HG03108 (cell line): Measurements from ENCODE around the gene HK1.
"Not testable (repeated sequence)": the region's sequence is repeated elsewhere in the genome, so short reads cannot be mapped to it uniquely, and the experiment has no call there.

Experiments used
- ATAC-seq: cut with Tn5 transposase; IDR thresholded peaks from one replicate; pipeline ENCODE4 v1.9.1; 2021; ENCODE audit warnings: moderate library complexity; ENCODE audit not compliant: unreplicated experiment

The HK1 gene

DNA sequence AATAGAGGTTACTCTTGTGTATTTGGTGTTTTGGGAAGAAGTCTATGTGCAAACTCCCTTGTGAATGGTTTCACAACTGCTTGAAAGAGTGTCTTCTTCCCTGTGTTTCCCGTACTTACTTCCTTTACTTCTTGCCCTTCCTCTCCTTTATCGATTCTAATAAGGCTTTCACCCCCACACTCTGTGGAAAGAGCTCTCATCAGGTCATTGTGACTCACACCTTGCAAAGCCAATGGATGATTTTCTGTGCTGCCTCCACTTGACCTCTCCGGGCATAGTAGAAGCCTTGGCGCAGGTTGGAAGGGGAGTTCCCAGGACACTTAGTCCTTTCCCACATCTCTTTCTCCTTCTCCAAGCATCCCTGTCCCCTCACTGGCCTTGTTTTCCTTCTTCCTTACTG, 166.7 kb downstream of the HK1 start:
- no peak for ATAC-seq

DNA sequence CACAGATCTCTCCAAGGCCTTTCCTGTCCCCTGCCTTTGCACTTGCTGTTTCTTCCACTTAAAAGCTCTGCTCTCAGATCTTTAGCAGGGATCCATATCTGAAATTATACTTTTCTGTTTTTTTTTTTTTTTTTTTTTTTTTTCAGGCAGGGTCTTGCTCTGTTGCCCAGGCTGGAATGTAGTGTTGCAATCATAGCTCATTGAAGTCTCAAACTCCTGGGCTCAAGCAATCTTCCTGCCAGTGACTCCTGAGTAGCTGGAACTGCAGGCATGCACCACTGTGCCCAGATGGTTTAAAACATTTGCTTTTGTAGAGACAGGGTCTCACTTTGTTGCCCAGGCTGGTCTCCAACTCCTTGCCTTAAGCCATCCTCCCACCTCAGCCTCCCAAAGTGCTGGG, 167.9 kb downstream of the HK1 start:
- no peak for ATAC-seq

DNA sequence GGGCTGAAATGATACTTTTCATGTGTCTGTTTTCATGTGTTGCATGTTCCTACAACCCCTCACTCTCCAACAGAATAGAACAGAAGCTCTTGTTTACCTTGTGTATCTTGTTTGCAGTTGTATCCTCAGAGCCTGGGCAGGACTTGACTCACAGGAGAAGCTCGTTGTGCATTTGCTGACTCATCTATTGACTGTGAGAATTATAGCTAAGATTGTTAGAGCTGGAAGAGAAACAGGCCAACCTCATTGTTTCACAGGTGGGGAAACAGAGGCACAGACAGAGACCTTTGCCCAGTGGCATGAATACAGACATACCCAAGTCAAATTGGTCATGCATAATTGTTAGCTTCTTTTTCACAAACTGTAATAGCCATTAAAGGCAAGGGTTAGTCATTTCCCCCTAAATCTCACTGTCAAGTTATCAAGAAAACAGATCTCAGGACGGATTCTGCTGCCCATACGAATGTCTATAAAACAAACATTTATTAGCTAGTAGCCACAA, 168.4 kb downstream of the HK1 start:
- no peak for ATAC-seq

- ATAC-seq = no peak
These were observed 171.5 kb downstream of the HK1 start for GRCh38 chr10:69449841-69450240.

- ATAC-seq = not testable (repeated sequence)
These were observed 172.1 kb downstream of the HK1 start for GRCh38 chr10:69450395-69450794.

- ATAC-seq = peak; percentile 79
These were observed 173.0 kb downstream of the HK1 start, which contains the start of gene TSPAN15 for GRCh38 chr10:69451209-69451783. Gene TSPAN15 (plus strand): TSS chr10:69451465. CDS start chr10:69451595, 130 bp downstream.
